SU-DHL-6 (cell line): ENCODE data around the gene IGFBP3.

ENCODE experiments used
- CTCF ChIP-seq: fragments of 200-600 bp; sonication (generic); IDR thresholded peaks from one replicate; pipeline ENCODE4 v1.5.1; 2017; ENCODE audit warnings: antibody characterized with exemption, mild to moderate bottlenecking, low read length, moderate library complexity; ENCODE audit not compliant: insufficient read depth, poor library complexity, severe bottlenecking
- EZH2phosphoT487 ChIP-seq: fragments of 200-600 bp; sonication (generic), shearing (Covaris generic); conservative IDR thresholded peaks from 2 replicates; pipeline ENCODE4 v1.6.1; 2018; ENCODE audit warnings: mild to moderate bottlenecking, antibody characterized with exemption, low read length, moderate library complexity, mixed read lengths

GRCh38 chr7:45968312-45968711, 47.2 kb upstream of the IGFBP3 start:
- no peak for TF ChIP-seq CTCF
- TF ChIP-seq EZH2phosphoT487, result no peak
